Measurements from ENCODE around the gene GPR107. TPM values are rescaled to one million over a fixed set of nuclear protein-coding genes. Genes with fewer than 3 reads are reported as not detected.
A peak's percentile ranks its signal among the peaks of the same experiment; 100 is the strongest.

Gene GPR107
- polyA plus RNA-seq, 10 donors = 30.9 to 40.3 (median 35.8) TPM

DNA sequence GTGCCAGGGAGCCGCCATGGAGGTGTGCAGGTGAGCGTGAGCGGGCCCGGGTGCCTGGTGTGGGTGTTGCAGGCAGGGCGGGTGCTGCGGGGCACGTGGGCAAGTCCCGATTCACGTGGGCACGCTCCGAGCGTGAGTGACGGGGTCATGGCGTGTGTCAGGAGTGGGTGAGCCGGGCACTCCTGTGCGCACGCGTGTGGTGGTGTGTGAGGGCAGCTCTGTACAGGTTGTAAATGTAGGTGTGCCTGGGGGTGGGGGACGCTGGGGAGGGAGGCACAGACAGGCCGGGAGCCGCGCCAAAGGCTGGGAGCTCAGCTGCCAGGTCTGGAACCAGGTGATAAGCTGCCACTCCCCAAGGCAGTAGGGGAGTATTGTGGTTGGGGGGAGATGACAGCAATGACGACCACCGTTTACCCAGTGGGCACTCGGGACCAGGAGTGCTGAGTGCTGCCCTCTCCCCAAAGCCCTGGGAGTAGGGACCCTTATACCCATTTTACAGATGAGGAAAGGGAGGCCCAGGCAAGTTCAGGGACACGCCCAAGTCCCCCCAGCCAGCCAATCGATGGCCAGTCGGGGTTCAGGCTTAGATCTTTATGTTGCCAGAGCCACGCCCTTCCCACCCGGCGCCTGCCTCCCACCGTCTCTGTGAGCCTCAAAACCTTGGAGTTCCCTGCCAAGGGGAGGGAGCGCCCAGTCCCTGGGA, 128.1 kb downstream of the GPR107 start:
- no peak for DNase-seq

GRCh38 chr9:130182381-130182909, 128.7 kb downstream of the GPR107 start:
- no peak for DNase-seq

GRCh38 chr9:130183133-130183762, 129.5 kb downstream of the GPR107 start:
- DNase-seq = peak in 2 of 3 donors; percentile 55 to 66

- no peak for DNase-seq
Measured at GRCh38 chr9:130185017-130185416, 131.3 kb downstream of the GPR107 start.

GRCh38 chr9:130185490-130186031, 131.9 kb downstream of the GPR107 start:
- DNase-seq = peak in 2 of 3 donors; percentile 36 to 62

- peak in 1 of 3 donors; percentile 30 for DNase-seq
Measured at GRCh38 chr9:130186051-130186450, 132.3 kb downstream of the GPR107 start.

GRCh38 chr9:130186839-130187522, 133.3 kb downstream of the GPR107 start:
- no peak for DNase-seq

- no peak for DNase-seq
Measured at GRCh38 chr9:130187523-130187846, 133.8 kb downstream of the GPR107 start.

- DNase-seq = no peak
Measured at GRCh38 chr9:130188860-130189481, 135.3 kb downstream of the GPR107 start.

Other genes starting within 250 kb of the GPR107 start
- 10 to 100 TPM; 22.7 to 31.1 (median 24.9) TPM for gene TOR1A, start 229.8 kb upstream of the GPR107 start, polyA plus RNA-seq (ENCODE audit: insufficient read length in 10 of 10)
- 10 to 100 TPM; 37.3 to 59.1 (median 52.0) TPM for gene C9orf78, start 218.6 kb upstream of the GPR107 start, polyA plus RNA-seq (ENCODE audit: insufficient read length in 10 of 10)
- gene USP20, start 218.4 kb upstream of the GPR107 start, polyA plus RNA-seq (ENCODE audit: insufficient read length in 10 of 10) = 10 to 100 TPM in 8 of 10 donors, 1 to 10 TPM in 2; 9.2 to 14.4 (median 12.5) TPM
- gene FNBP1, start 10.7 kb upstream of the GPR107 start, polyA plus RNA-seq (ENCODE audit: insufficient read length in 10 of 10) = 10 to 100 TPM; 17.7 to 22.8 (median 21.2) TPM
- 10 to 100 TPM; 26.0 to 57.9 (median 43.6) TPM for gene NCS1, start 118.5 kb downstream of the GPR107 start, polyA plus RNA-seq (ENCODE audit: insufficient read length in 10 of 10)
- gene HMCN2, start 211.9 kb downstream of the GPR107 start, polyA plus RNA-seq (ENCODE audit: insufficient read length in 10 of 10) = 10 to 100 TPM in 6 of 10 donors, 1 to 10 TPM in 4; 4.8 to 21.1 (median 10.9) TPM

Measured in muscle of back (tissue), 11 donors.